Breast epithelium (tissue), 4 donors: Measurements from ENCODE around the gene CFAP100. TPM values are rescaled to one million over a fixed set of nuclear protein-coding genes. Genes with fewer than 3 reads are reported as not detected.

Source experiments
- DNase-seq, 2 donors: peaks; one replicate each; pipeline ENCODE4 v3.0.0-alpha.2; 2019; ENCODE audit warnings: low spot score in 2 of 2
- H3K27ac ChIP-seq, 2 donors: fragments of 200-600 bp; sonication (generic) in 1 of 2; one replicate each; pipeline ENCODE4 v1.5.1; 2016 to 2019; ENCODE audit warnings: mild to moderate bottlenecking in 1 of 2
- H3K27me3 ChIP-seq, 2 donors: fragments of 200-600 bp; sonication (generic) in 1 of 2; one replicate each; pipeline versions ENCODE4 v1.5.1 to v1.6.0; 2017 to 2019; ENCODE audit warnings: control low read depth in 1 of 2, mild to moderate bottlenecking in 1 of 2
- H3K36me3 ChIP-seq: fragments of 200-600 bp; one replicate; pipeline ENCODE4 v1.5.1; 2019
- H3K4me1 ChIP-seq, 2 donors: fragments of 200-600 bp; sonication (generic); one replicate each; pipeline ENCODE4 v1.5.1; 2016 to 2019; ENCODE audit warnings: control low read depth in 1 of 2
- H3K4me3 ChIP-seq, 3 donors: fragments of 200-600 bp; sonication (generic); 1 replicate in 2 of 3; 2 replicates in 1 of 3; pipeline ENCODE4 v1.5.1; 2016 to 2019; ENCODE audit warnings: mild to moderate bottlenecking in 3 of 3, moderate library complexity in 2 of 3
- H3K9me3 ChIP-seq, 2 donors: fragments of 200-600 bp; sonication (generic) in 1 of 2; one replicate each; pipeline ENCODE4 v1.5.1; 2016 to 2019; ENCODE audit warnings: control low read depth in 1 of 2
- CTCF ChIP-seq, 3 donors: fragments of 450-650 bp; IDR thresholded peaks; one replicate each; pipeline ENCODE4 v1.5.1; 2016 to 2017; ENCODE audit warnings: antibody characterized with exemption in 3 of 3, mild to moderate bottlenecking in 3 of 3, moderate library complexity in 3 of 3
- POLR2A ChIP-seq: fragments of 450-650 bp; IDR thresholded peaks from one replicate; pipeline ENCODE4 v1.6.1; 2016; ENCODE audit warnings: antibody characterized with exemption, mild to moderate bottlenecking, moderate library complexity
- POLR2AphosphoS5 ChIP-seq, 3 donors: sonication (generic); formaldehyde crosslinking; IDR thresholded peaks; one replicate each; pipeline ENCODE4 v1.6.1; 2017; ENCODE audit warnings: antibody characterized with exemption in 3 of 3
- intact Hi-C: fragments of 100-400 bp; cut with DNase I; formaldehyde crosslinking; loops from one replicate; pipeline ENCODE4 v1.15.1; 2023; ENCODE audit warnings: low total_unique reads
- total RNA-seq, 3 donors: library from RNA; depleted of rRNA; stranded (reverse); fragments of >200 nt; gene quantifications; one replicate each; pipeline ENCODE4 v1.1.0, GENCODE V29; 2016

CFAP100 gene
- total RNA-seq, 3 donors from 2014 or later = not detected

GRCh38 chr3:126469479-126469878 lies 74.8 kb downstream of the CFAP100 start:
- H3K4me3 ChIP-seq = no peak overlapping the region
- DNase-seq = no peak
- peaks cover 0 to 20% of the 10 kb centered on the region in 2 donors for H3K4me1 ChIP-seq
- intact Hi-C loops = no loop called here
- H3K27me3 ChIP-seq = no peaks in the 10 kb centered on the region
- TF ChIP-seq CTCF (IDR thresholded peaks at IDR 0.05) = no peak
- no peak for TF ChIP-seq POLR2A
- no peak for TF ChIP-seq POLR2AphosphoS5 (IDR thresholded peaks at IDR 0.05)
- peaks cover 4% of the 10 kb centered on the region for H3K36me3 ChIP-seq
- no peak overlapping the region for H3K27ac ChIP-seq
- no peaks in the 10 kb centered on the region for H3K9me3 ChIP-seq

- peak in 2 of 3 donors; percentile 59 to 95 for TF ChIP-seq POLR2AphosphoS5 (IDR thresholded peaks at IDR 0.05)
- no peak for TF ChIP-seq CTCF (IDR thresholded peaks at IDR 0.05)
- no peak for TF ChIP-seq POLR2A
- H3K9me3 ChIP-seq = no peaks in the 10 kb centered on the region
- H3K27ac ChIP-seq = peak overlapping the region; percentile 35 to 45
- H3K4me3 ChIP-seq = peak overlapping the region in 2 of 3 donors; percentile 22 to 76
- peak in 1 of 2 donors; percentile 67 for DNase-seq
- H3K27me3 ChIP-seq = no peaks in the 10 kb centered on the region
- H3K36me3 ChIP-seq = peaks cover 4% of the 10 kb centered on the region
- H3K4me1 ChIP-seq = peaks cover 4 to 20% of the 10 kb centered on the region in 2 donors
- intact Hi-C loops = loop anchor here (10.0 kb wide), 1 partner anchor 312 kb away; no protein-coding TSS in a partner anchor
These were observed 77.7 kb downstream of the CFAP100 start for GRCh38 chr3:126472277-126473006.

DNA sequence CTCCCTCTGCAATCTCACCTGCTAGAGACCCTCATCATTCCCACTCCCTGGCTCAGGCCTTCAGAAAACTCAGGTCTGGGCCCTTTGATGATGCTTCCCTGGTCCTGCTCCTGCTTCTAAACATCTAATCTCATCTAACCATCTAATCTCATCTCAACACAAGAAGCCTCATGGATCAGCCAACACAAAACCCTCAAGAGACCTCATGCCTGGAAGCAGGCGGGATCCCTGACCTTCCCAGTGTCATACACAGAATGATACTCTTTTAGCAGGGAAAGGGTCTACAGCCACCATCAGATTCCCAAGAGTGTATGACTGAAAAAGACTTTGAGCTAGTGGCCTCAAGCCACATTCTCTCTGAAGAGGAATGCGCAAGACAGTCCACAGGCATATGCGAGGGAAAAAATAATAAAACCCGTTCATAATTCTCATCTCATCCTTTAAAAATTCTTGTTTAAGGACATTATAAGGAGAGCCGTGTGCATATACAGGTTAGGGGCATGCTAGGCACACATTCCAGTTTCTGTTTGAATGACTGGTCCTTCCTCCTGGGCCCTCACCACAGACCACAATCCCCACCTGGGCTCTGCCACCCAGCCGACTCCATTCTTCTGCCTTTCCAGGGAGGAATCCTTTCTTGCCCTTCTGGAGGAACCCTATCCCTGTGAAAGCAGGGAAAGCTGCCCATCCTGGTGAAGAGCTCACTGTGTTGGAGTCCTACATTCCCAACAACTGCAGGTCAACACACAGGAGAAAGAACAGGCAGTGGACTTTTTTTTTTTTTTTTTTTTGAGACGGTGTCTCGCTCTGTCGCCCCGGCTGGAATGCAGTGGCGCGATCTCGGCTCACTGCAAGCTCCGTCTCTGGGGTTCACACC lies 78.8 kb downstream of the CFAP100 start:
- no peak for TF ChIP-seq CTCF (IDR thresholded peaks at IDR 0.05)
- intact Hi-C loops = loop anchor here (10.0 kb wide), 1 partner anchor 311 kb away; no protein-coding TSS in a partner anchor
- Histone ChIP-seq H3K9me3 (no peaks in the 10 kb centered on the region), H3K36me3 (peaks cover 3% of the 10 kb centered on the region), H3K27ac (no peak overlapping the region), H3K4me3 (peak overlapping the region; percentile 58 to 76 (median 74)), H3K4me1 (peaks cover 4 to 20% of the 10 kb centered on the region in 2 donors), H3K27me3 (no peaks in the 10 kb centered on the region)
- DNase-seq = no peak

DNA sequence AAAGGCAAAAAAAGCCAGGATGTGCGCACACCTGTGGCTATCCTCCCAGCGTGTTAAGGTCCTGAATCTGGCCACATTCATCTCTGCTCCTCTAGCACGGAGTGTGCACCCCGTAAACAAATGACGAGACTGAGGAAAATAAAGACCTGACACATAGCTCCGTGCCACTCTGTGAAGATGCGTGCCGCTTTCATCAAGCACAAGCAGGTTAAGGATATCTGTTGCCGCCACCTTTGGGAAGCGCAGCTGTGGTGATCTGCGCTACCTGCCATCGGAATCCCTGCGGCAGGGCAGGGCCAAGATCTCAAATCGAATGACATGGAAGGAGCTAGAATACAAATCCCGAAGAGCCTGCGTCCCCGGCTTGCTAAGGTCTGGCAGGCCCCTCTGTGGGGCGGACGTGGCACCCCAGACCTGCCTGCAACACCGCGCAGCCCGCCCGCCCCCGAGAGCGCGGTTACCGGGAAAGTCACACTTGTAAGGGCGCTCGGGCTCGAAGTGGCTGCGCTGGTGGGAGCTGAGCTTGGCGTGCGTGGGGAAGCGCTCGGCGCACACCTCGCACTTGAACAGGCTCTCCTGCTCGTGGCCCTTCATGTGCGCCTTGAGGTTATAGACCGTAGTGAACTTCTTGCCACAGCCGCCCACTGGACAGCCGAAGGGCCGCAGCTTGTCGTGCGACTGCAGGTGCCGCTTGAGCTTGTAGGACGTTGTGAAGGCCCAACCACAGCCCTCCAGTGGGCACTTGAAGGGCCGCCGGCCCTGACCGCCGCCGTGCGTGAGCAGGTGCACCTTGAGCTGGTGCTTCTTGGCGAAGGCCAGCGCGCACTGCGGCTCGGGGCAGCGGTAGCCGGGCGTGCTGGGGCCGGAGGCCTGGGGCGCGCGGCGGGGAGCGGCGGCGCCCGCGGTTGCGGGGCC lies 80.0 kb downstream of the CFAP100 start:
- peak in 1 of 2 donors; percentile 38 for DNase-seq
- TF ChIP-seq POLR2A (no peak), CTCF (IDR thresholded peaks at IDR 0.05) (peak in 1 of 3 donors; percentile 25), POLR2AphosphoS5 (IDR thresholded peaks at IDR 0.05) (peak in 1 of 3 donors; percentile 15)
- Histone ChIP-seq H3K27me3 (no peaks in the 10 kb centered on the region), H3K4me3 (peak overlapping the region; percentile 58 to 76 (median 74)), H3K36me3 (no peaks in the 10 kb centered on the region), H3K9me3 (no peaks in the 10 kb centered on the region), H3K4me1 (peaks cover 4 to 20% of the 10 kb centered on the region in 2 donors), H3K27ac (peak overlapping the region; percentile 94 to 98)
- intact Hi-C loops = loop anchor here (10.0 kb wide), 1 partner anchor 310 kb away; no protein-coding TSS in a partner anchor
